ENCODE measurements around the gene CRTC3.
A peak's percentile ranks its signal among the peaks of the same experiment; 100 is the strongest.
"Not testable (repeated sequence)": the region's sequence is repeated elsewhere in the genome, so short reads cannot be mapped to it uniquely, and the experiment has no call there.

The CRTC3 gene, protein sequence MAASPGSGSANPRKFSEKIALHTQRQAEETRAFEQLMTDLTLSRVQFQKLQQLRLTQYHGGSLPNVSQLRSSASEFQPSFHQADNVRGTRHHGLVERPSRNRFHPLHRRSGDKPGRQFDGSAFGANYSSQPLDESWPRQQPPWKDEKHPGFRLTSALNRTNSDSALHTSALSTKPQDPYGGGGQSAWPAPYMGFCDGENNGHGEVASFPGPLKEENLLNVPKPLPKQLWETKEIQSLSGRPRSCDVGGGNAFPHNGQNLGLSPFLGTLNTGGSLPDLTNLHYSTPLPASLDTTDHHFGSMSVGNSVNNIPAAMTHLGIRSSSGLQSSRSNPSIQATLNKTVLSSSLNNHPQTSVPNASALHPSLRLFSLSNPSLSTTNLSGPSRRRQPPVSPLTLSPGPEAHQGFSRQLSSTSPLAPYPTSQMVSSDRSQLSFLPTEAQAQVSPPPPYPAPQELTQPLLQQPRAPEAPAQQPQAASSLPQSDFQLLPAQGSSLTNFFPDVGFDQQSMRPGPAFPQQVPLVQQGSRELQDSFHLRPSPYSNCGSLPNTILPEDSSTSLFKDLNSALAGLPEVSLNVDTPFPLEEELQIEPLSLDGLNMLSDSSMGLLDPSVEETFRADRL

GRCh38 chr15:90529371-90530249 lies at the start of gene CRTC3:
Gene CRTC3, plus strand, starts transcription at chr15:90529923. Its CDS starts 149 bp downstream, at chr15:90530072.
- DNase-seq (ENCODE audit: low read depth in 4 of 4, low spot score in 1 of 4): peak; percentile 12 to 40 (median 30)

- no peak for DNase-seq (ENCODE audit: low read depth in 4 of 4, low spot score in 1 of 4)
These were observed 48.7 kb upstream of the CRTC3 start for GRCh38 chr15:90481023-90481422.

GRCh38 chr15:90482124-90483011 lies 47.4 kb upstream of the CRTC3 start:
- DNase-seq (ENCODE audit: low read depth in 4 of 4, low spot score in 1 of 4): peak in 2 of 4 experiments; percentile 19 to 31

GRCh38 chr15:90483012-90483307 lies 46.8 kb upstream of the CRTC3 start:
- no peak for DNase-seq (ENCODE audit: low read depth in 4 of 4, low spot score in 1 of 4)

DNA sequence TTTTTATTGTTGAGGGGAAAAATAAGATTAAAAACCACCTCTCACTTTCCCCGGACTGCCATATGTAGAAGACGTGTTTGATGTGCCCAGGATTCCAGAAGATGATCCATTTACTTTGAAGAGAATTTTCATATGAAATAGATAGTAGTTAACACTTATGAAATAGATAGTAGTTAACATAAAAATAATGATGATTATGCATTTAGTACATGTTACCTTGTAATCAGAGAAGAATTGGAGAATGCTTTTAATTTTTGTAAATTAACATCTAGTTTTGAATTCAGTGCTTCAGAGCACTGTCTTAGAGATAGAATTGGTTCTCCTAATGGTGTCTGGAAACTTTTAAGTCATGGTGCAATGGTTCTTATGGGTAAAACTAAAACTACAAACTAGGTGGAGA lies 46.1 kb upstream of the CRTC3 start:
- DNase-seq (ENCODE audit: low read depth in 4 of 4, low spot score in 1 of 4): no peak

GRCh38 chr15:90487186-90487585 lies 42.5 kb upstream of the CRTC3 start:
- no peak for DNase-seq (ENCODE audit: low read depth in 4 of 4, low spot score in 1 of 4)

DNA sequence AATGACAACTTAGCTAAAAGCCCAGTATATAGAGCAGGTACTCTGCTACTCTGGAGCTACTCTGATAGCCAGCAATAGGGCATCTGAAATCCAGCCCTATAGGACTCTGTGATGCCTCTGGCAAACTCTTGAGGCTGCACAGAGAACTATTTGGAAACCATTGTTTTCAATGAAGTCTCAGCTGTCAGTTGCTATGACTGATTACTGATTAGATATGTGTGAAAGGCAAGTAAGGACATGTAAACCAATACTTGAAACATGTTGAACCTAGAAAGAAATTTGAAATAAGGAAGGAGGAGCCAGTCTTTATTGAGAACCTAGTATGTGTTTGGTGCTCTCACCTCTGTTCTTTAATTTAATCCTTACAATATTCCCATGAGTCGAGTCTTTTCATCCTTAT lies 40.2 kb upstream of the CRTC3 start:
- no peak for DNase-seq (ENCODE audit: low read depth in 4 of 4, low spot score in 1 of 4)

- no peak for DNase-seq (ENCODE audit: low read depth in 4 of 4, low spot score in 1 of 4)
These were observed 39.8 kb upstream of the CRTC3 start for GRCh38 chr15:90489944-90490343.

- no peak for DNase-seq (ENCODE audit: low read depth in 4 of 4, low spot score in 1 of 4)
These were observed 36.1 kb upstream of the CRTC3 start for GRCh38 chr15:90493647-90494046.

DNA sequence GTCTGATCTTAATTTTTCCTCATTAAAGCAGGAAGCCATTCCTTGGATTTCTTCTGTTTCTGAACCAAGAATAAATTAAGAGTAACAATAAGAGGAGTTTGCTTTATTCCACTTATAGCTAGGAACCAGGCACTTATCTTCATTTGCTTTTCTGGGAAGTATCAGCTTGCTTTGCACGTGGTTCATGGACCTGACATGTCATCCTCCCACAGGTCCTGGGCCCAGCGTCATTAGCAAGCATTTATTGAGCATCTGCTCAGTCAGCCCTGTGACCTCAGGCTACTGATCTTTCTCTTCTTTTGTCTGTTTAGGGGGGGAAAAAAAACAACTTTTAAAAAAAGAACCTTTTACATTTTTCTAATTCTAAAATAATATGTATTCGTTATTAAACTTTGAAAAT lies 34.7 kb upstream of the CRTC3 start:
- DNase-seq (ENCODE audit: low read depth in 4 of 4, low spot score in 1 of 4): no peak

DNA sequence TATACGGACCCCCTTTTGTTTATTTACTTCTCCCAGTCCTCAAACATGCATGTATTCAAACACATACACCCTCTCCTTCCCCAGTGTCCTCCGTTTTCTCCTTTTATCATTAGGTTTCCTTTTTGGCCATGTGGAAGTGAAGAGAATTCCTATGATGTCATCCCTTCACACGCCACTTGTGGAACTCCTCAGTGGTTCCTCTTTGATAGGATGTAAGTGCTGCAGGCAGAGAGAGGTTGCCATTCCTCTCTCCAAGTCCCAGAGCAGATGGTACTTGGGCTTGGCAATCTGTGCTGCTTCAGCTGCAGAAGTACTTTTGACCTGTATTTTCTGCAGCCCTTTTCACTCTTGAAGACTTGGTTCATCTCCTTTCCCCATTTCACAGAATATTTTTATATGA lies 32.9 kb upstream of the CRTC3 start:
- no peak for DNase-seq (ENCODE audit: low read depth in 4 of 4, low spot score in 1 of 4)

DNA sequence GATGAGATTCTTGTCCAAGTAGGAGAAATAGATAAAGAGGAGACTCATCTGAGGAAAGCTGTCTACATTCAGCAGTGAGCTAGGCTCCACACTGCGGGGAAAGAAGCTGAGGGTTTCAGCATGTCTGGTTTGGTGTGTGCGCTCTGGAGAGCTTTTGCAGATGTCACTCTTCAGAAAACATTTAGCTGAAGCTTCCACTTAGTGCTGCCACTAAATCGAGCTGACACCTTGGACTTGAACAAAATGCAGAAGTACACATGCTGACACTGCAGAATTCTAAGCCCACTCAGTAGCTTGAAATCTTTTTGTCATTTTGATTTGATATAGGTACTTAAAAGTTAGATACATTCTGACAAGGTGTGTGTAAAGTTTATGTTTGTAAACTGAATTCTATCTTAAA lies 32.3 kb upstream of the CRTC3 start:
- DNase-seq (ENCODE audit: low read depth in 4 of 4, low spot score in 1 of 4): no peak

GRCh38 chr15:90497912-90498311 lies 31.8 kb upstream of the CRTC3 start:
- no peak for DNase-seq (ENCODE audit: low read depth in 4 of 4, low spot score in 1 of 4)

DNA sequence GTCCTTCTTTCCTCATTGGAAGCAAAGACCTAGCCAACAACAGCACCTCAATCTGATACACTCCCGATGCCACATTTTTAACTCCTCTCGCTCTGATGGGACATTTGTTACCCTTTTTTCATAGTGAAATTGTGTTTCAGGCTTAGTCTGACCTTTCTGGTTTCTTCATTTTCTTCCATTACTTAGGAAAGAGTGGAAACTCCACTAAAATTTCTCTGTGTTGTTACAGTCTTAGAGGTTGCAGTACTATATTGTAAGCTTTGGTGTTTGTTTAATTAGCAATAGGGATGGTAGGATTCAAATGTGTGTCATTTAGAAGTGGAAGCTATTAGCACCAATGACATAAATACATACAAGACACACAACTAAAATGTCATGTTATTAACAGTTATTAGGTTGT lies 29.6 kb upstream of the CRTC3 start:
- no peak for DNase-seq (ENCODE audit: low read depth in 4 of 4, low spot score in 1 of 4)

DNA sequence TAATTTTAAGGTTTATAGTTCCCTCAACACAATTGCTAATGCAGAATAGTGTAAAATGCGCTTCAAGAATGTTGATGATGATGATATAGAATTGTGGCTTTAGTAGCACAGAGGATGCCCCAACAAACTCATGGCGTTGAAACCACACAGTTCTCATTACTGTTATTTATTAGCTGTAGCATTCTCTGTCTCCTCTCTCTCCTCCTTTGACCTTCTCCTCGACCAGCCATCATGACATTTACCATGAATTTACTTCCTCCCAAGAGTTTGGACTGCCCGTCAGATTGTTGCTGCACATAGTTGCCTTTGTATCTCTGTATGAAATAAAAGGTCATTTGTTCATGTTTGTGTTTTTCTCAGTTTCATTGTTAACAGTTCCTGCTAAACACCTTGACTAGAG lies 27.8 kb upstream of the CRTC3 start:
- no peak for DNase-seq (ENCODE audit: low read depth in 4 of 4, low spot score in 1 of 4)

GRCh38 chr15:90510781-90511180 lies 18.9 kb upstream of the CRTC3 start:
- not testable (repeated sequence) for DNase-seq (ENCODE audit: low read depth in 4 of 4, low spot score in 1 of 4)

- DNase-seq (ENCODE audit: low read depth in 4 of 4, low spot score in 1 of 4): not testable (repeated sequence)
These were observed 18.5 kb upstream of the CRTC3 start for GRCh38 chr15:90511211-90511618.

- DNase-seq (ENCODE audit: low read depth in 4 of 4, low spot score in 1 of 4): no peak
These were observed 17.4 kb upstream of the CRTC3 start for GRCh38 chr15:90512276-90512675.

GRCh38 chr15:90512981-90513380 lies 16.7 kb upstream of the CRTC3 start:
- no peak for DNase-seq (ENCODE audit: low read depth in 4 of 4, low spot score in 1 of 4)

- DNase-seq (ENCODE audit: low read depth in 4 of 4, low spot score in 1 of 4): no peak
These were observed 16.3 kb upstream of the CRTC3 start for GRCh38 chr15:90513448-90513847.

GRCh38 chr15:90513893-90514292 lies 15.8 kb upstream of the CRTC3 start:
- not testable (repeated sequence) for DNase-seq (ENCODE audit: low read depth in 4 of 4, low spot score in 1 of 4)
